MG63 (cell line): ENCODE data around the gene SEMA6D. TPM values are rescaled to one million over a fixed set of nuclear protein-coding genes. Genes with fewer than 3 reads are reported as not detected.

Experiments
- DNase-seq: peaks from one replicate; pipeline ENCODE4 v3.0.0-alpha.2; 2020
- H3K27me3 ChIP-seq: fragments of 250-450 bp; sonication (Bioruptor Pico); 2 replicates; pipeline ENCODE4 v1.5.1; 2020; ENCODE audit warnings: mild to moderate bottlenecking, moderate library complexity
- H3K36me3 ChIP-seq: fragments of 250-450 bp; sonication (Bioruptor Pico); 2 replicates; pipeline ENCODE4 v1.5.1; 2020; ENCODE audit warnings: mild to moderate bottlenecking, moderate library complexity
- H3K4me3 ChIP-seq: fragments of 250-450 bp; sonication (Bioruptor Pico); 2 replicates; pipeline ENCODE4 v1.5.1; 2020; ENCODE audit warnings: mild to moderate bottlenecking, moderate library complexity
- H3K9me3 ChIP-seq: fragments of 250-450 bp; sonication (Bioruptor Pico); 2 replicates; pipeline ENCODE4 v1.5.1; 2020; ENCODE audit warnings: mild to moderate bottlenecking, moderate library complexity
- total RNA-seq: library from RNA; depleted of rRNA; stranded (reverse); fragments of >200 nt; shearing (Covaris generic); gene quantifications from 2 replicates; pipeline ENCODE4 v1.2.3, GENCODE V29; 2014; ENCODE audit warnings: low replicate concordance

SEMA6D gene
- total RNA-seq, 1 experiment from 2014 or later, result 14.1 TPM

- no peak for DNase-seq
- Histone ChIP-seq H3K4me3 (no peak overlapping the region), H3K27me3 (no peaks in the 10 kb centered on the region), H3K9me3 (no peaks in the 10 kb centered on the region; the same call in 1 of the 2 replicates), H3K36me3 (no peaks in the 10 kb centered on the region)
Measured at GRCh38 chr15:47820057-47820746, 102.9 kb downstream of the SEMA6D start.

DNA sequence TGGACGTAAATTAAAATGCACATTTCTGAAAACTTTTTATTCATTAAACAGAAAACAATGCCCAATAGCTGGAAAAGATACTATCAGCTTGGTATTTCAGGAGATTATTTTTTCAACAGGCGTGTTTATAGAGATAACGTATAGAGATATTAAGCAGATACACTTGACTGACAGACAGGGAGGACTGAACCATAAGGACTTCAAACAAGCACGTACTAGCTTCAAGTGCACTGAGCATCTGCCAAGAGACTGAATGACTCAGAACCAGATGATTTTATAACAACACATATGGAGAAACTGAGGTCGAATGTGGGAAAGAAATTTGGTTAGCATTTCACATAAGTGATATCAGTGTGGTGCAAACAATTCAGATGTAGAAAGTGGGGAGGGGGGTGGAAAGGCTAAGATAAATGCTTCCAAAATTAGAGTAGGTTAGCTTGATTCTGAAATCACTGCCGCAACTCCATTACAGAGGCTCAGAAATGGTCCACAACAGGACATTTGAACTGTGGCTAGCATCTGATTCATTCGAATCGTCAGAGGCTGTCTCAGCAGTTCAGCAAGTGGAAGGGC lies 103.5 kb downstream of the SEMA6D start:
- Histone ChIP-seq H3K9me3 (no peaks in the 10 kb centered on the region; the same call in 1 of the 2 replicates), H3K36me3 (no peaks in the 10 kb centered on the region), H3K27me3 (no peaks in the 10 kb centered on the region), H3K4me3 (no peak overlapping the region)
- no peak for DNase-seq

GRCh38 chr15:47822048-47822447 lies 104.7 kb downstream of the SEMA6D start:
- H3K4me3 ChIP-seq, result no peak overlapping the region
- no peaks in the 10 kb centered on the region; the same call in 1 of the 2 replicates for H3K9me3 ChIP-seq
- no peaks in the 10 kb centered on the region for H3K27me3 ChIP-seq
- no peaks in the 10 kb centered on the region for H3K36me3 ChIP-seq
- DNase-seq, result no peak
